OCI-LY1 (cell line): ENCODE results near the gene CHCHD10.
A peak's percentile ranks its signal among the peaks of the same experiment; 100 is the strongest.

Source experiments
- H2AFZ ChIP-seq: fragments of 200-600 bp; sonication (generic), shearing (Covaris generic); 2 replicates; pipeline ENCODE4 v1.6.0; 2014; ENCODE audit warnings: antibody characterized with exemption, mild to moderate bottlenecking, low read length
- H3F3A ChIP-seq: fragments of 200-600 bp; sonication (generic), shearing (Covaris generic); 2 replicates; pipeline ENCODE4 v1.6.0; 2014; ENCODE audit warnings: mild to moderate bottlenecking, antibody characterized with exemption, low read length, moderate library complexity; ENCODE audit not compliant: insufficient read depth
- H3K27ac ChIP-seq: fragments of 200-600 bp; sonication (generic); 2 replicates; pipeline ENCODE4 v1.5.1; 2014; ENCODE audit warnings: low read length, mixed run types, mild to moderate bottlenecking, low read depth; ENCODE audit not compliant: poor library complexity, severe bottlenecking
- H3K27me3 ChIP-seq: fragments of 200-600 bp; sonication (generic); 2 replicates; pipeline ENCODE4 v1.6.0; 2014; ENCODE audit warnings: antibody characterized with exemption, mild to moderate bottlenecking, low read length, moderate library complexity; ENCODE audit not compliant: insufficient read depth
- H3K36me3 ChIP-seq: fragments of 200-600 bp; sonication (generic); 2 replicates; pipeline ENCODE4 v1.6.1; 2014; ENCODE audit warnings: mild to moderate bottlenecking, antibody characterized with exemption, low read length, moderate library complexity, mixed read lengths; ENCODE audit not compliant: insufficient read depth
- H3K4me1 ChIP-seq: fragments of 200-600 bp; sonication (generic); 2 replicates; pipeline ENCODE4 v1.5.1; 2014; ENCODE audit warnings: mild to moderate bottlenecking, low read length, moderate library complexity; ENCODE audit not compliant: insufficient read depth, severe bottlenecking
- H3K4me2 ChIP-seq: fragments of 200-600 bp; sonication (generic), shearing (Covaris generic); 2 replicates; pipeline ENCODE4 v1.6.1; 2014; ENCODE audit warnings: low read length
- H3K4me3 ChIP-seq: fragments of 200-600 bp; sonication (generic); 2 replicates; pipeline ENCODE4 v1.5.1; 2014; ENCODE audit warnings: low read length, low read depth, mild to moderate bottlenecking, mixed read lengths; ENCODE audit not compliant: poor library complexity, severe bottlenecking
- H3K79me2 ChIP-seq: fragments of 200-600 bp; shearing (Covaris generic); 2 replicates; pipeline ENCODE4 v1.6.1; 2016; ENCODE audit warnings: mixed run types, low read length, mixed read lengths; ENCODE audit not compliant: insufficient read depth
- H3K9ac ChIP-seq: fragments of 200-600 bp; sonication (generic), shearing (Covaris generic); 2 replicates; pipeline ENCODE4 v1.6.1; 2014; ENCODE audit warnings: mild to moderate bottlenecking, low read length, mixed read lengths
- H3K9me2 ChIP-seq: fragments of 200-600 bp; sonication (generic), shearing (Covaris generic); 2 replicates; pipeline ENCODE4 v1.6.1; 2014; ENCODE audit warnings: low read depth, mild to moderate bottlenecking, low read length, mixed read lengths
- H3K9me3 ChIP-seq: fragments of 200-600 bp; shearing (Covaris generic); 2 replicates; pipeline ENCODE4 v1.6.1; 2014; ENCODE audit warnings: low read length, mixed read lengths
- H4K20me1 ChIP-seq: fragments of 200-600 bp; sonication (generic), shearing (Covaris generic); 2 replicates; pipeline ENCODE4 v1.6.0; 2016; ENCODE audit warnings: mild to moderate bottlenecking, low read length; ENCODE audit not compliant: insufficient read depth
- CTCF ChIP-seq: fragments of 200-600 bp; sonication (generic), shearing (Covaris generic); IDR thresholded peaks from 2 replicates; pipeline ENCODE4 v1.5.1; 2017; ENCODE audit warnings: mild to moderate bottlenecking, antibody characterized with exemption, low read length, moderate library complexity, mixed read lengths
- EZH2 ChIP-seq: fragments of 200-600 bp; sonication (generic), shearing (Covaris generic); IDR thresholded peaks from 2 replicates; pipeline ENCODE4 v1.8.0; 2017; ENCODE audit warnings: borderline replicate concordance, mixed run types, mild to moderate bottlenecking, antibody characterized with exemption, low read length, moderate library complexity, mixed read lengths

CHCHD10 gene

GRCh38 chr22:23804781-23805291 is 37.1 kb upstream of the CHCHD10 start:
- Histone ChIP-seq H3F3A (peaks cover 8% of the 10 kb centered on the region; the same call in 1 of the 2 replicates), H3K27me3 (no peaks in the 10 kb centered on the region), H2AFZ (no peak overlapping the region), H3K4me3 (peak overlapping the region; percentile 75), H3K79me2 (peaks cover 28% of the 10 kb centered on the region), H3K4me1 (peaks cover 76% of the 10 kb centered on the region), H3K36me3 (peaks cover 55% of the 10 kb centered on the region; the same call in 1 of the 2 replicates), H3K9ac (peak overlapping the region; percentile 90), H3K9me3 (no peaks in the 10 kb centered on the region), H4K20me1 (no peaks in the 10 kb centered on the region), H3K9me2 (no peaks in the 10 kb centered on the region), H3K4me2 (peak overlapping the region; percentile 97), H3K27ac (peak overlapping the region; percentile 98)
- TF ChIP-seq EZH2 = no peak
- no peak; the same call in 1 of the 2 replicates for TF ChIP-seq CTCF

- TF ChIP-seq EZH2 = no peak
- no peak for TF ChIP-seq CTCF
- peaks cover 92% of the 10 kb centered on the region for H3K4me1 ChIP-seq
These were observed 35.4 kb upstream of the CHCHD10 start for GRCh38 chr22:23803001-23803819.

GRCh38 chr22:23801886-23802377 is 34.2 kb upstream of the CHCHD10 start:
- H3K27me3 ChIP-seq = no peaks in the 10 kb centered on the region
- peak overlapping the region; percentile 75 for H3K4me3 ChIP-seq
- H3K36me3 ChIP-seq = peaks cover 55% of the 10 kb centered on the region
- TF ChIP-seq EZH2 (no peak), CTCF (no peak)
- peak overlapping the region; percentile 97 for H3K4me2 ChIP-seq
- H3K4me1 ChIP-seq = peaks cover 87% of the 10 kb centered on the region
- peaks cover 21% of the 10 kb centered on the region for H3K79me2 ChIP-seq
- peaks cover 8% of the 10 kb centered on the region; the same call in 1 of the 2 replicates for H3F3A ChIP-seq
- H3K9ac ChIP-seq = peak overlapping the region; percentile 90
- H3K9me2 ChIP-seq = no peaks in the 10 kb centered on the region
- peak overlapping the region; percentile 98 for H3K27ac ChIP-seq
- no peaks in the 10 kb centered on the region for H3K9me3 ChIP-seq
- no peaks in the 10 kb centered on the region for H4K20me1 ChIP-seq
- no peak overlapping the region for H2AFZ ChIP-seq

More at GRCh38 chr22:23803001-23803819, 35.4 kb upstream of the CHCHD10 start:
- Histone ChIP-seq H4K20me1 (no peaks in the 10 kb centered on the region), H3K9me2 (no peaks in the 10 kb centered on the region), H3K9me3 (no peaks in the 10 kb centered on the region), H3K27me3 (no peaks in the 10 kb centered on the region), H2AFZ (no peak overlapping the region), H3K79me2 (peaks cover 28% of the 10 kb centered on the region), H3K4me2 (peak overlapping the region; percentile 97), H3K36me3 (peaks cover 55% of the 10 kb centered on the region), H3K9ac (peak overlapping the region; percentile 90), H3K4me3 (peak overlapping the region; percentile 75), H3K27ac (peak overlapping the region; percentile 98), H3F3A (peaks cover 8% of the 10 kb centered on the region; the same call in 1 of the 2 replicates)
